Loucy (cell line): ENCODE measurements around the gene CLTB.
A peak's percentile ranks its signal among the peaks of the same experiment; 100 is the strongest.

Experiments used
- H2AFZ ChIP-seq: fragments of 200-600 bp; sonication (generic); 2 replicates; pipeline ENCODE4 v1.6.0; 2016; ENCODE audit warnings: antibody characterized with exemption, mild to moderate bottlenecking, low read length, moderate library complexity
- H3F3A ChIP-seq: fragments of 200-600 bp; 2 replicates; pipeline ENCODE4 v1.6.0; 2016; ENCODE audit warnings: antibody characterized with exemption, low read depth, mild to moderate bottlenecking
- H3K27me3 ChIP-seq: fragments of 200-600 bp; sonication (generic); 2 replicates; pipeline ENCODE4 v1.6.1; 2014; ENCODE audit warnings: low read length, mild to moderate bottlenecking; ENCODE audit not compliant: insufficient read depth, poor library complexity, severe bottlenecking
- H3K36me3 ChIP-seq: fragments of 200-600 bp; sonication (generic); 2 replicates; pipeline ENCODE4 v1.6.1; 2016; ENCODE audit warnings: low read length; ENCODE audit not compliant: insufficient read depth
- H3K4me1 ChIP-seq: fragments of 200-600 bp; sonication (generic); 2 replicates; pipeline ENCODE4 v1.5.1; 2014; ENCODE audit warnings: low read length, mild to moderate bottlenecking; ENCODE audit not compliant: insufficient read depth, poor library complexity, severe bottlenecking
- H3K4me2 ChIP-seq: fragments of 200-600 bp; sonication (generic); 2 replicates; pipeline ENCODE4 v1.6.0; 2014; ENCODE audit warnings: antibody characterized with exemption, low read length, low read depth, mild to moderate bottlenecking; ENCODE audit not compliant: poor library complexity, severe bottlenecking
- H3K4me3 ChIP-seq: fragments of 200-600 bp; sonication (generic); 2 replicates; pipeline ENCODE4 v1.5.1; 2014; ENCODE audit warnings: low read length, mild to moderate bottlenecking, mixed read lengths; ENCODE audit not compliant: poor library complexity, severe bottlenecking
- H3K79me2 ChIP-seq: fragments of 200-600 bp; sonication (generic); 2 replicates; pipeline ENCODE4 v1.6.1; 2014; ENCODE audit warnings: low read length; ENCODE audit not compliant: insufficient read depth
- H3K9ac ChIP-seq: fragments of 200-600 bp; sonication (generic); 2 replicates; pipeline ENCODE4 v1.6.0; 2014; ENCODE audit warnings: mild to moderate bottlenecking, low read depth, low read length, moderate library complexity; ENCODE audit not compliant: poor library complexity, severe bottlenecking
- H3K9me2 ChIP-seq: fragments of 200-600 bp; sonication (generic); replicated peaks from 2 replicates; pipeline ENCODE4 v1.6.1; 2016; ENCODE audit warnings: low read depth, low read length, mixed read lengths
- H3K9me3 ChIP-seq: fragments of 200-600 bp; sonication (generic); 2 replicates; pipeline ENCODE4 v1.6.1; 2014; ENCODE audit warnings: mild to moderate bottlenecking, antibody characterized with exemption, low read length, low read depth; ENCODE audit not compliant: insufficient read depth
- H4K20me1 ChIP-seq: fragments of 200-600 bp; sonication (generic); 2 replicates; pipeline ENCODE4 v1.6.0; 2014; ENCODE audit warnings: antibody characterized with exemption, low read length, mild to moderate bottlenecking; ENCODE audit not compliant: insufficient read depth, poor library complexity, severe bottlenecking
- EZH2phosphoT487 ChIP-seq: fragments of 200-600 bp; IDR thresholded peaks from 2 replicates; pipeline ENCODE4 v1.6.1; 2018; ENCODE audit warnings: antibody characterized with exemption, mild to moderate bottlenecking, moderate library complexity, borderline replicate concordance
- TF ChIP-seq, protein P1 (sequence below): fragments of 200-600 bp; sonication (generic); conservative IDR thresholded peaks from 2 replicates; pipeline ENCODE4 v1.5.1; 2014; ENCODE audit warnings: mild to moderate bottlenecking, antibody characterized with exemption, low read length

Gene CLTB

DNA sequence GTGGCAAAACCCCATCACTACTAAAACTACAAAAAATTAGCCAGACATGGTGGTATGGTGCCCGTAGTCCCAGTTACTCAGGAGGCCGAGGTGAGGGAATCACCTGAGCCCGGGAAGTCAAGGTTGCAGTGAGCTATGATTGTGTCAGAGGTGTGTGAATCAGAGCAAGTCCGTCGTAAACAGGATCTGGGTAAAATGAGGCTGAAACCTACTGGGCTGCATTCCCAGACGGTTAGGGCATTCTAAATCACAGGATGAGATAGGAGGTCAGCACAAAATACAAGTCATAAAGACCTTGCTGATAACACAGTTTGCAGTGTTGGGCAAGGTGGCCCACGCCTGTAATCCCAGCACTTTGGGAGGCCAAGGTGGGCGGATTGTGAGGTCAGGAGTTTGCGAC lies 1.9 kb upstream of the CLTB start:
- Histone ChIP-seq H3K4me1 (peaks cover 6% of the 10 kb centered on the region), H3K9ac (no peak overlapping the region), H3K36me3 (no peaks in the 10 kb centered on the region), H3F3A (no peaks in the 10 kb centered on the region), H4K20me1 (no peaks in the 10 kb centered on the region), H3K27me3 (no peaks in the 10 kb centered on the region), H2AFZ (no peak overlapping the region), H3K9me3 (no peaks in the 10 kb centered on the region), H3K9me2 (no peaks in the 10 kb centered on the region), H3K4me3 (no peak overlapping the region), H3K4me2 (no peak overlapping the region), H3K79me2 (0 out of 2 replicates have a peak, but pooled peaks cover 6% of the 10 kb centered on the region)
- no peak for TF ChIP-seq EZH2phosphoT487

DNA sequence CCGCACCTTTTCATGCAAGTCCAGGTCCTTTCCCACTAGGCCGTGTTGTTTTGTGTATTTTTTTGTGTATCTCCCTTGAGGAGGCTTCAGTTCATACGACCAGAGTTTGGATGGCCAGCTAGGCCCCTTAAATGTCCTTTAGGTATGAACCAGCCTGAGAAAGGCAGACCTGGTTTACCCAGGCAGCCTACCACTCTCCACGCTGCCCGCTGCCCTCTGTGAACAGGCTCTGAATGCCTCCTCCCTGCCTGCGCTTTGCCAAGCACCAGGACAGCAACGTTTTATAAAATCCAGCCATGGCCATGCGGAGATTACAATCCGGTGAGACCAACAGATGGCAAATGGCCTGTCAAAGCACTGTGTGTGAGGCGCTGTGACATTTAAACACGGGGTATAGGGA lies 626 bp upstream of the CLTB start:
- no peaks in the 10 kb centered on the region for H3K27me3 ChIP-seq
- H3K4me2 ChIP-seq, result peak overlapping the region; percentile 68
- peaks cover 6% of the 10 kb centered on the region for H3K4me1 ChIP-seq
- TF ChIP-seq EZH2phosphoT487, result no peak
- TF ChIP-seq, protein P1, sequence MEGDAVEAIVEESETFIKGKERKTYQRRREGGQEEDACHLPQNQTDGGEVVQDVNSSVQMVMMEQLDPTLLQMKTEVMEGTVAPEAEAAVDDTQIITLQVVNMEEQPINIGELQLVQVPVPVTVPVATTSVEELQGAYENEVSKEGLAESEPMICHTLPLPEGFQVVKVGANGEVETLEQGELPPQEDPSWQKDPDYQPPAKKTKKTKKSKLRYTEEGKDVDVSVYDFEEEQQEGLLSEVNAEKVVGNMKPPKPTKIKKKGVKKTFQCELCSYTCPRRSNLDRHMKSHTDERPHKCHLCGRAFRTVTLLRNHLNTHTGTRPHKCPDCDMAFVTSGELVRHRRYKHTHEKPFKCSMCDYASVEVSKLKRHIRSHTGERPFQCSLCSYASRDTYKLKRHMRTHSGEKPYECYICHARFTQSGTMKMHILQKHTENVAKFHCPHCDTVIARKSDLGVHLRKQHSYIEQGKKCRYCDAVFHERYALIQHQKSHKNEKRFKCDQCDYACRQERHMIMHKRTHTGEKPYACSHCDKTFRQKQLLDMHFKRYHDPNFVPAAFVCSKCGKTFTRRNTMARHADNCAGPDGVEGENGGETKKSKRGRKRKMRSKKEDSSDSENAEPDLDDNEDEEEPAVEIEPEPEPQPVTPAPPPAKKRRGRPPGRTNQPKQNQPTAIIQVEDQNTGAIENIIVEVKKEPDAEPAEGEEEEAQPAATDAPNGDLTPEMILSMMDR, result no peak
- H3K9me2 ChIP-seq, result no peaks in the 10 kb centered on the region
- H3F3A ChIP-seq, result no peaks in the 10 kb centered on the region
- H3K36me3 ChIP-seq, result no peaks in the 10 kb centered on the region
- H3K9me3 ChIP-seq, result no peaks in the 10 kb centered on the region
- peak overlapping the region; percentile 84 for H2AFZ ChIP-seq
- H3K79me2 ChIP-seq, result 0 out of 2 replicates have a peak, but pooled peaks cover 6% of the 10 kb centered on the region
- peak overlapping the region; percentile 56 for H3K4me3 ChIP-seq
- H3K9ac ChIP-seq, result peak overlapping the region; percentile 36
- H4K20me1 ChIP-seq, result no peaks in the 10 kb centered on the region

DNA sequence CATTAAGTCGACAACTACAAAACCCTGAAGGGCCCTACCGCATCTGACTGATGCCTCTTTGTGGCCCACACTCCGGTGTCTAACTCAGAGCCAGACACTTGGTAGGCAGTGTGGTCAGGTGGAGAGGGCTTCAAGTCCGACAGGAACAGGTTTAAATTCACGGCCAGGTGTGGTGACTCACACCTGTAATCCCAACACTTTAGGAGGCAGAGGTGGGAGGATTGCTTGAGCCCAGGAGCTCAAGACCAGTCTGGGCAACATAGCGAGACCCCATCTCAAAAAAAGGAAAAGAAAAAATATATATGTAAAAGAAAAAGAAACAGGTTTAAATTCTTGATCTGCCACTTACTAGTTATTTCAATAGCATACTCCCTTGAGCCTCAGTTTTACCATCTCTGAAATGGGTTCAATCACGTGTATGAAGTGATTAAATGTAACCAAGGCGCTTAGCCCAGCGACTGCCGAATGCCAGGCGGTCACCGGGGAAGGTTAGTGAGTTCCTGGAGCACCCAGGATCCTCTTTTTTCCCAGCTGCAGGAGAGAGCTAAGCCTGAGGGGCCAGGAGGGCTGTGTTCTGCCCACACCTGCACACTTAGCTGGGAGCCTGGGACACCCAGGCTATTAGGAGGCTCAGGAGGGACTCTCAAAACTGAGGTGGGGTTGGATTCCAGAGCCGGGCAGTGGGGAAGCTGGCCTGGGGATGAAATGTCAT lies 943 bp downstream of the CLTB start:
- Histone ChIP-seq H3K4me3 (peak overlapping the region; percentile 76), H3K4me1 (peaks cover 6% of the 10 kb centered on the region), H3F3A (no peaks in the 10 kb centered on the region), H3K9me2 (no peaks in the 10 kb centered on the region), H3K9me3 (no peaks in the 10 kb centered on the region), H3K9ac (peak overlapping the region; percentile 65), H3K27me3 (no peaks in the 10 kb centered on the region), H3K36me3 (no peaks in the 10 kb centered on the region), H4K20me1 (no peaks in the 10 kb centered on the region), H2AFZ (peak overlapping the region; percentile 36; the same call in 1 of the 2 replicates), H3K79me2 (0 out of 2 replicates have a peak, but pooled peaks cover 6% of the 10 kb centered on the region), H3K4me2 (peak overlapping the region; percentile 77)
- no peak for TF ChIP-seq EZH2phosphoT487
- TF ChIP-seq, protein P1, result no peak
